GM19025 (cell line): ENCODE data around the gene TMCO4.

Experiments
- ATAC-seq: cut with Tn5 transposase; IDR thresholded peaks from one replicate; pipeline ENCODE4 v1.9.1; 2021; ENCODE audit warnings: mild to moderate bottlenecking, low read depth, moderate library complexity; ENCODE audit not compliant: unreplicated experiment

The TMCO4 gene

DNA sequence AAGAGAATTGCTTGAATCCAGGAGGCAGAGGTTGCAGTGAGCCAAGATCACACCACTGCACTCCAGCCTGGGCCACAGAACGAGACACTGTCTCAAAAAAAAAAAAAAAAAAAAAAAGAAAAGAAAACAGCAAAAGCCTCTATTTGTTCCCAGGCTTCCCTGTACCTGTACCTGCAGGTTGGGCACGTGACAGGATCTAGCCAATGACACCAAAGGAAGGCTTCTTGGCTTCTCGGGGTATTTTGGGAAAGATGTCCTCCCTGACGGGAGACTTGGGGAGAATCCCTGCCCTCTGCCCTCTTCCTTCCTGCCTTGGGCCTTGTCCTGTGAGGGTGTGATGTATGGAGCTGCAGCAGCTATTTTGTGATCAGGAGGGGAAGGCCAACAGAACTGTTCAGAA is 22.8 kb downstream of the TMCO4 start:
- ATAC-seq, result no peak

- ATAC-seq, result no peak
Observed at GRCh38 chr1:19776287-19776686, 23.4 kb downstream of the TMCO4 start.

GRCh38 chr1:19775831-19776230 is 23.9 kb downstream of the TMCO4 start:
- no peak for ATAC-seq

DNA sequence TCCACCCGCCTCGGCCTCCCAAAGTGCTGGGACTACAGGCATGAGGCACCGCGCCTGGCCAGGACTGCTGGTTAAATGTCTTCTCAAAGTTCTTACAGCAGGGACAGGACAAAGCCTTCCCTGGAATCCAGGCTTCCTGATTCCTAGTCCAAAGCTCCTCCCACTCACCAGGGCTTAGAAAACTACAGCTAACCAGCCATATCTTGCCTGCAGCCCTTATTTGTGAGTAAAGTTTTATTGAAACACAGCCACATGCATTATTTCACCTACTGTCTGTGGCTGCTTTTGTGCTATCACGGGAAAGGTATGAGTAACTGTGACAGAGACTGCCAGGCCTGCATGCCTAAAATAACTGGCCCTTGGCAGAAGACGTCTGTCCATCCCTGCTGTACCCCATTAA is 24.4 kb downstream of the TMCO4 start:
- no peak for ATAC-seq

DNA sequence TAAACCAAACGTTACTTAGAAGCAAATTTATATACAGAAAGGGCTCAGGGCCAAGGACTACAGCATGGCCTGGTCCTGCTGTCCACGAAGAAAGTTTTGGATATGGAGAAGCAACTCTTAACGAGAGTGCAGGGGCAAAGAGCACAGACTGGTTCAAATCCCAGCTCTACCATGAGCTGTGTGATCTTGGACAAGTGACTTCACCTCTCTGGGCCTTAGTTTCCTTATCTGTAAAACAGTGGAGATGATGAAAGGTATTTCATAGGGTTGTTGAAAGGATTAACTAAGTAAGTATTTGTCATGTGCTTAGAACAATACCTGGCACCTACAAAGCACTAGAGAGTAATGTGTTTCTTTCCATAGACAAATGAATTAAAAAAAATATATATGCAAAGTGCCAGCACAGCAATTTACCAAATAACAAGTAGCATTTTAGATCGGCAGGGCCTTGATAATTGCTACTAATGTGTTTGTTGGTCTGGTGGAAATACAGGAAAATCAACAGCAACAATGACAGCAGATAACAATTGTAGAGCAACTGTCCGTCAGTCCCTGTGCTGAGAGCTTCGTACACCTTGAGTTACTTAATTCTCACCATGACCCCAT is 25.4 kb downstream of the TMCO4 start:
- ATAC-seq, result no peak

- ATAC-seq, result no peak
Observed at GRCh38 chr1:19773485-19773884, 26.2 kb downstream of the TMCO4 start.

DNA sequence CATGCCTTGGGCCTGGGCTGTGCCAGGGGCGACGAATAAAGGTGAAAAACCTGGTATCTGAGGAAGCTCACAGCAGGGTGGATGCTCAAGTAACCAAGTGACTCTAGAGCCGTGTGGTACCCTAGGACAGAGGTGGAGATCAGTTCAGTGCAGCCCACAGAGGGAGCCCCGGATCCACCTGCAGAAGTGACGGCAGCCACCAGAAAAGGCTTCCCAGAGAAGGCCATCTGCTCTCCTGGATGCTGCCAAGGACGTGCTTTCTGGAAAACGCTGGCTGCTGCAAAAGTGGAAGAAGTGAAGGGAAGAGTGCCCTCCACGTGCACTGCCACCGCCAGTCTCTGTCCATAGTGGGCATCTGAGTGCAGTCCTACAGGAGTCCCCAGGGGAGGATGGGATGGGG is 27.7 kb downstream of the TMCO4 start:
- ATAC-seq, result no peak

GRCh38 chr1:19771350-19771749 is 28.4 kb downstream of the TMCO4 start:
- ATAC-seq, result no peak

GRCh38 chr1:19770436-19771190 is 29.1 kb downstream of the TMCO4 start:
- no peak for ATAC-seq

DNA sequence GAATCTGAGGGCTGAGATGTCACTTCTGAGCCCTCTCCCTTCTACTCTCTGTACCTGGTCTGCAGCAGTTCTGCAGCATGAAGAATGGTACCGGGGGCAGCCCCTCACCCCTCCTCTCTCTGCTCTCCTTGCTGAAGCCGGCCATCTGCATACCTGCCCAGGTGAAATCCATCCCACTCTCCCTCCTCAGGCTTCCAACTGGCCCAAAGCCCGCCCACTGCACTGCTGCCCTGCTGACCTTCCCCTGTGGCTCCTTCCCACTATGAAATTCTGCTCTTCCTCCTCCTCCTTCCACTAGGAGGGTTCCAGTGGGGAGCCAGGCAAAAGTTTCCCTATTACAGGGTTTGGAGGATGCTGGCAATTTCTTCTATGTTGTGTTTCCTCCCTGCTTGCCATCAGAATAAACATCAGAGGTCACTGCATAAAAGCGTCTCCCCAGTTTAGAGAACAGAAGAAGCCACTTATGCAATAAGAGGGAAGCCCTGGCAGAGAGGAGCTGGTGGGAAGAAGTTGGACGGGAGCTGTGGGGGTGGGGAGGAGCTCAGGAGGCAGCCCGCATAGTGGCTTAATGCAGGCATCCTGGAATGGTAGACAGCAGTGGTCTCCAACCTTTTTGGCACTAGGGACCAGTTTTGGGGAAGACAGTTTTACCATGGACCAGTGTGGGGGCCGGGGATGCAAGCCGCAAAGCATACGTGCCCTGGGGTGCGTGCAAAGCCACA is 30.3 kb downstream of the TMCO4 start:
- ATAC-seq, result no peak

DNA sequence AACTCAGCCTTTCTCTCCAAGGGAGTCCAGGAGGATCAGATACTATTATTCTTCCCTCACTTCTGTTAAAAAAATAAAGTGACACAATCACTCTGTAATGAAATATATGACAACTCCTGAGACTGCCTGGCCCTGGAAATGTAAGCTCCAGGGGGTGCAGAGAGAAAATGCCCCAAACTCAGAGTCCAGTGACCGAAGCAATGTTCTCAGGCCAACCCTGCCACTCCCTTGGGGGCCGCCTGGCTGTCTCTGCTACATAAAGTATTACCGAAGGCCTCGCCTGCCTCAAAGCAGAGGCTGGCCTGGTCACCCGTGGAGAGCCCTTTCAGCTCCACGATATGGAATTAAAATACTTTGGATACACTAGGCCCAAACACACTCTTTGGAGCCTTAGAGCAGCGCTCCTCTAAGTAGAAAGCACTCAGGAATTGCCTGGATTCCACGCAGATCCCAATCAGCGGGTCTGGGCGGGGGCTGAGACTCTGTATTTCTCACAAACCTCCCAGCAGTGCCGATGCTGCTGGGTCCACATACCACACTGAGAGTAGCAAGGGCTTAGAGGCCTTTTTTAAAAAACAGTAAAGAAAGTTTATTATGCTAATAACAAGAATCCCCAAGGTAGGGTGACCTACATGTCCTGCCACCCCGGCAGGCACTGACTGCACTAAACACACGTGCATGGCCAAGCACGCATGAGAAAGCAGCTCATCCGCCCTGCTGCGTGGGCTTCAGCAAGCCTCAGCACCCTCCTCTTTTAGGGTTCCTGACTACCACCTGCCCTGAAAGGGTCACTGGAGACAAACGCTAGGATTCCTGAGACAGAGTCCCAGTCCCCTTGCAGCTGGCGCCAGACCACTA is 31.1 kb downstream of the TMCO4 start:
- no peak for ATAC-seq

DNA sequence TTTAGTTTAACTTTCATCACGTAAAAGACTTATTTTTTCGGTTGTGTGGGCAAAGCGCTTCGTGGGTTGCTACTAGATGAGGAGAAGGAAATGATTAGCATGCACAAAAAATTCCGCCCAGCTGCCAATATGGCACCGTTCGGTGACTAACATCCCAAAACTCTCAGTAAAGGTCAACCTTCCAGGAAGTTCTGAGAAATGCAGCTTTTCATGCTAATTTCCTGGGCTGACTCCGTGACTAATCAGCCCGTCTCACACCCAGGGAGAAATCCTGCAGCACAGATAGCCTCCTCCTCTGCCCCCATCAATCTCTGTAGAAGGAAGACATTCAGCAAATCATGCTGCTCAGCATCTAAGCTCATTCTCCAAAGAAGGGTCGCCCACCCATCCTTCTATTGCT is 34.1 kb downstream of the TMCO4 start:
- no peak for ATAC-seq

- ATAC-seq, result no peak
Observed at GRCh38 chr1:19764848-19765247, 34.9 kb downstream of the TMCO4 start.

DNA sequence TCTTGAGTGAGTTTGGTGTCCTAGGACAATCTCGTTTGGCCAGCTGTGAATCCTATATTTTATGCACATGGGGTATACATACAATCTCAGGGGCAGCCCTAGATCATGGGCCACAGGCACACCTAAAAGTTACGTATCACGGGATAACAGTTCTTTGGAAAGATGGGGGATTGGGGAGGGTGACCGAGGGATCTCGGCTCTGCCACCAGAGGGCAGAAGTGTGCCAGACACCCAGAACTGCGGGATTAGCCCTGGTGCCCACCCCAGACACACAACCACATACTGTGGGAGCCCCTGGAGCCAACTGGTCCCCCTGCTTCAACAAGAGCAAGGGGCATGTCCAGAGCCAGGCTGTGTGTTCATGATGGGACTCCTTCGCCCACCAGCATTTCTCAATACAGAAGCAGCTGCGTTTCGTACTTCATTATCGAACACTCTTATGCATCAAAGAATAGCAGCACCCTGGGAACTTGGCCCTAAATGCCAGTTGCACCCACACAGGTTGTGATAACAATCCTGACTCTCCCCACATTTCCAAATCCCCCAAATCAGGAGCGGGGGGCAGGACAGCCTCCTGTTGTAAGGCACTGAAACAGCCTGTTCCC is 37.4 kb downstream of the TMCO4 start:
- no peak for ATAC-seq

DNA sequence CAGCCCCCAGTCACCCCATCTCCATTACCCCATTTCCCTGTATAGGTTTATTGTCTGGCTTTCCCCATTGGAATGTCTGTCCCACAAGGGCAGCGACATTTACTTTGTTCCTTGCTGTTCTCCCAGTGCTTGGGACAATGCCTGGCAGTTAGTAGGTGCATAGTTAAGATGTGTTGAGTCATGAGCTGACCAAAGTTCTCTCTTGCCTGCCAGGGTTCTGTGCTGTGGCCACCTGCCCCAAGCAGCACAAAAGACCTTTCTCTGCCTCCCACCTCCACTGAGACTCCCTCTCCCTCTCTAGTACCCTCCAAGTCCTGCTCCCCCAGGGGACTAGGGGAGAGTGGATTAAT is 40.0 kb downstream of the TMCO4 start:
- ATAC-seq, result no peak

DNA sequence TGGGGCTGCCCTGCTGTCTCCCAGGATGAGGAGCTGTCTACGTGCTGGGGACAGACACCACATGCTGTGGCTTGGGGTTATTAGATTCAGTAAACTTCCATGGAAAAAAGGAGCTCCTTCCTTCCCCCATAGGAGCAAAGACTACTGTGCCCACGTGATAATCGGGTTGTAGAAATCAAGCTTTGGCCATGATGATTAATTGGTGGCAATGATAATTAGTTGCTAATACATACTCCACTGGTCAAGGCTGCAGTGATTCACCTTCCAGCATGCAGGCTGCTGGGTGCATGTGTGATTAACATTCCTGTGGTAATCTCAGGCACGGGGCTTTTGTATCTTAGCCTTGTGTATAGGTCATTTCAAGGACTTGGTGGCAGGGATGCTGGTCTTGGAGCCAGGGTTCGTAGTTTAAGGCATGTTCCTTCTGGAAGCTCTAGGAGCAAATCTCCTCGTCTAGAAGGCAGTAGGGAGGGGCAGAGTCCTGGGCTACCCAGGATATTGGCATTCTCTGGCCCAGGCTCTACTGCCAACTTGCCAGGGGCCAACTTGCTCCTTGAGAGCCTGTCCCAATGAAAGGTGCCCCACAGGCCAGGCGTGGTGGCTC is 41.4 kb downstream of the TMCO4 start:
- no peak for ATAC-seq

DNA sequence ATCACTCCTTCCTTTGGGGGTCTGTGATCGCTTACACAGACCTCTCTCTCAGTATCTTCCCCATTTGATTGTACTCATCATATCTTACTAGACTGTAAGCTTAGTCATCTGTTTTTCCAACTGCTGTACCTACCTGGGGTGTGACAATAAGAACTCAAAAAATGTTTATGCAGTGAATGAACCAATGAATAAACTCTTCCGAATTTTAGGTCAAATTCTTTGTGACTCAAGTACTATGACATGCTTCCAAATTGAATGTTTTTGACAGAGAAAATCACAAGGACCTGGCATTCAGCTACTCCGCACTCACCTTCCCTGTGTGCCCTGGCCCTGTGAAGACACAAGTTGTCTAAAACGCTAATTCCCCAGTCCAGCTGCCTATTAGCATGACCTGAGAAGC is 42.1 kb downstream of the TMCO4 start:
- ATAC-seq, result no peak

DNA sequence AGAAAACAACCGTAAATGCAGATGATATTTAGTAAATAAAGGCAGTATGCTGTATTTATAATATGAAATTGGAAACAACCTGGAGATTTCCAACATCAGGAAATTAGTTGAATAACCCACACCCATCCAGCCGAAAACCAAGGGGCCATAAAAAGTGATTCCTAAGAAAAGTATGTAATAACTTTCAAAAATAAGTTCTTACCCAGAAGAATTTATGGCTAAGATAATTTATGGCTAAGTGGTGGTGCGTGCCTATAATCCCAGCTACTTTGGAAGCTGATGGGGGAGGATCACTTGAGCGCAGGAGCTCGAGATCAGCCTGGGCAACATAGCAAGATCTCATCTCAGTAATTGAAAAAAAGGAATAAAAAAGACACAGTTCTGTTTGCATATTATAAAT is 43.2 kb downstream of the TMCO4 start:
- no peak for ATAC-seq

- ATAC-seq, result no peak
Observed at GRCh38 chr1:19754482-19754881, 45.2 kb downstream of the TMCO4 start.

GRCh38 chr1:19752083-19752696 is 47.5 kb downstream of the TMCO4 start:
- ATAC-seq, result no peak
